ENCODE data around the gene MOB4.
A peak's percentile ranks its signal among the peaks of the same experiment; 100 is the strongest.

The MOB4 gene

GRCh38 chr2:197514754-197515153, 1.1 kb upstream of the MOB4 start:
- Histone ChIP-seq H3K4me1 (ENCODE audit: control insufficient read depth, insufficient read depth, low read depth, low read length) (peaks cover 1% of the 10 kb centered on the region), H2BK12ac (ENCODE audit: low read length in 2 of 2) (no peak overlapping the region), H2AK5ac (ENCODE audit: low read length, severe bottlenecking) (no peak overlapping the region), H4K8ac (ENCODE audit: low read length) (no peak overlapping the region), H3K27me3 (ENCODE audit: control insufficient read depth in 1 of 2, insufficient read depth in 1 of 2, low read length in 2 of 2) (no peaks in the 10 kb centered on the region), H2BK5ac (ENCODE audit: low read depth, low read length, poor library complexity, severe bottlenecking) (no peak overlapping the region), H3K4me2 (ENCODE audit: low read length, poor library complexity, severe bottlenecking) (peak overlapping the region; percentile 98), H2BK15ac (ENCODE audit: low read depth, poor library complexity, severe bottlenecking) (no peak overlapping the region), H4K91ac (ENCODE audit: low read length) (no peak overlapping the region), H2AFZ (ENCODE audit: low read depth, low read length) (no peak overlapping the region), H3K18ac (ENCODE audit: low read depth in 1 of 2, low read length in 2 of 2) (no peak overlapping the region), H3K36me3 (ENCODE audit: control insufficient read depth in 1 of 2, insufficient read depth in 2 of 2, low read depth in 1 of 2, low read length in 2 of 2) (no peaks in the 10 kb centered on the region), H3K4me3 (ENCODE audit: insufficient read depth in 1 of 2, low read depth in 1 of 2, low read length in 2 of 2) (peak overlapping the region in 1 of 2 experiments; percentile 96), H3K79me1 (replicated peaks; ENCODE audit: low read length, poor library complexity, severe bottlenecking) (peaks cover 1% of the 10 kb centered on the region), H3K9me3 (ENCODE audit: control insufficient read depth, low read length) (no peaks in the 10 kb centered on the region), H3K14ac (ENCODE audit: low read length in 2 of 2) (no peak overlapping the region), H2BK120ac (ENCODE audit: low read depth, low read length) (no peak overlapping the region), H3K9ac (ENCODE audit: low read length) (peak overlapping the region; percentile 96), H3K27ac (ENCODE audit: low read length, poor library complexity, severe bottlenecking) (peak overlapping the region; percentile 85), H3K23ac (ENCODE audit: low read length in 2 of 2) (no peak overlapping the region), H3K4ac (ENCODE audit: low read depth in 1 of 2, low read length in 2 of 2) (no peak overlapping the region)
- peak; percentile 28 for DNase-seq
- 70% methylated on average over 3 of the region's 3 CpGs for WGBS

GRCh38 chr2:197515315-197515738, 539 bp upstream of the MOB4 start:
- Histone ChIP-seq H3K27me3 (ENCODE audit: control insufficient read depth in 1 of 2, insufficient read depth in 1 of 2, low read length in 2 of 2) (no peaks in the 10 kb centered on the region), H3K9me3 (ENCODE audit: control insufficient read depth, low read length) (no peaks in the 10 kb centered on the region), H3K36me3 (ENCODE audit: control insufficient read depth in 1 of 2, insufficient read depth in 2 of 2, low read depth in 1 of 2, low read length in 2 of 2) (peaks cover 0 to 2% of the 10 kb centered on the region in 2 experiments), H2AFZ (ENCODE audit: low read depth, low read length) (peak overlapping the region; percentile 36), H3K4me1 (ENCODE audit: control insufficient read depth, insufficient read depth, low read depth, low read length) (peaks cover 1% of the 10 kb centered on the region), H2BK120ac (ENCODE audit: low read depth, low read length) (no peak overlapping the region), H2AK5ac (ENCODE audit: low read length, severe bottlenecking) (no peak overlapping the region), H2BK15ac (ENCODE audit: low read depth, poor library complexity, severe bottlenecking) (peak overlapping the region; percentile 52), H3K4ac (ENCODE audit: low read depth in 1 of 2, low read length in 2 of 2) (peak overlapping the region; percentile 51 to 60), H3K27ac (ENCODE audit: low read length, poor library complexity, severe bottlenecking) (peak overlapping the region; percentile 85), H3K9ac (ENCODE audit: low read length) (peak overlapping the region; percentile 96), H3K4me2 (ENCODE audit: low read length, poor library complexity, severe bottlenecking) (peak overlapping the region; percentile 98), H4K91ac (ENCODE audit: low read length) (peak overlapping the region; percentile 82), H3K79me1 (replicated peaks; ENCODE audit: low read length, poor library complexity, severe bottlenecking) (peaks cover 1% of the 10 kb centered on the region), H4K8ac (ENCODE audit: low read length) (peak overlapping the region; percentile 87), H3K14ac (ENCODE audit: low read length in 2 of 2) (peak overlapping the region in 1 of 2 experiments; percentile 35), H3K18ac (ENCODE audit: low read depth in 1 of 2, low read length in 2 of 2) (peak overlapping the region; percentile 92 to 97), H3K23ac (ENCODE audit: low read length in 2 of 2) (no peak overlapping the region), H3K4me3 (ENCODE audit: insufficient read depth in 1 of 2, low read depth in 1 of 2, low read length in 2 of 2) (peak overlapping the region; percentile 96 to 99), H2BK5ac (ENCODE audit: low read depth, low read length, poor library complexity, severe bottlenecking) (no peak overlapping the region), H2BK12ac (ENCODE audit: low read length in 2 of 2) (peak overlapping the region in 1 of 2 experiments; percentile 61)
- DNase-seq, result peak; percentile 65
- 2% methylated on average over 16 of the region's 16 CpGs for WGBS

GRCh38 chr2:197516393-197516761, 511 bp downstream of the MOB4 start:
- Histone ChIP-seq H3K27ac (ENCODE audit: low read length, poor library complexity, severe bottlenecking) (peak overlapping the region; percentile 9), H2BK12ac (ENCODE audit: low read length in 2 of 2) (no peak overlapping the region), H4K91ac (ENCODE audit: low read length) (peak overlapping the region; percentile 94), H3K36me3 (ENCODE audit: control insufficient read depth in 1 of 2, insufficient read depth in 2 of 2, low read depth in 1 of 2, low read length in 2 of 2) (peaks cover 0 to 5% of the 10 kb centered on the region in 2 experiments), H3K4ac (ENCODE audit: low read depth in 1 of 2, low read length in 2 of 2) (peak overlapping the region; percentile 75 to 99), H2BK120ac (ENCODE audit: low read depth, low read length) (no peak overlapping the region), H2BK15ac (ENCODE audit: low read depth, poor library complexity, severe bottlenecking) (no peak overlapping the region), H3K9ac (ENCODE audit: low read length) (peak overlapping the region; percentile 96), H3K4me2 (ENCODE audit: low read length, poor library complexity, severe bottlenecking) (peak overlapping the region; percentile 63), H3K79me1 (replicated peaks; ENCODE audit: low read length, poor library complexity, severe bottlenecking) (peaks cover 1% of the 10 kb centered on the region), H2AFZ (ENCODE audit: low read depth, low read length) (peak overlapping the region; percentile 91), H2BK5ac (ENCODE audit: low read depth, low read length, poor library complexity, severe bottlenecking) (peak overlapping the region; percentile 96), H3K23ac (ENCODE audit: low read length in 2 of 2) (peak overlapping the region; percentile 69 to 94), H3K9me3 (ENCODE audit: control insufficient read depth, low read length) (no peaks in the 10 kb centered on the region), H4K8ac (ENCODE audit: low read length) (peak overlapping the region; percentile 95), H3K27me3 (ENCODE audit: control insufficient read depth in 1 of 2, insufficient read depth in 1 of 2, low read length in 2 of 2) (no peaks in the 10 kb centered on the region), H3K4me1 (ENCODE audit: control insufficient read depth, insufficient read depth, low read depth, low read length) (peaks cover 1% of the 10 kb centered on the region), H3K14ac (ENCODE audit: low read length in 2 of 2) (peak overlapping the region in 1 of 2 experiments; percentile 100), H2AK5ac (ENCODE audit: low read length, severe bottlenecking) (peak overlapping the region; percentile 59), H3K4me3 (ENCODE audit: insufficient read depth in 1 of 2, low read depth in 1 of 2, low read length in 2 of 2) (peak overlapping the region; percentile 96 to 99), H3K18ac (ENCODE audit: low read depth in 1 of 2, low read length in 2 of 2) (peak overlapping the region; percentile 97 to 100)
- WGBS, result 0% methylated on average over 15 of the region's 17 CpGs
- peak; percentile 58 for DNase-seq

GRCh38 chr2:197517150-197517549, 1.3 kb downstream of the MOB4 start:
- no peaks in the 10 kb centered on the region for H3K27me3 ChIP-seq (ENCODE audit: control insufficient read depth in 1 of 2, insufficient read depth in 1 of 2, low read length in 2 of 2)
- H3K14ac ChIP-seq (ENCODE audit: low read length in 2 of 2), result no peak overlapping the region
- H3K18ac ChIP-seq (ENCODE audit: low read depth in 1 of 2, low read length in 2 of 2), result no peak overlapping the region
- no peaks in the 10 kb centered on the region for H3K9me3 ChIP-seq (ENCODE audit: control insufficient read depth, low read length)
- H3K4me1 ChIP-seq (ENCODE audit: control insufficient read depth, insufficient read depth, low read depth, low read length), result peaks cover 1% of the 10 kb centered on the region
- no peak overlapping the region for H3K23ac ChIP-seq (ENCODE audit: low read length in 2 of 2)
- H3K79me1 ChIP-seq (replicated peaks; ENCODE audit: low read length, poor library complexity, severe bottlenecking), result peaks cover 1% of the 10 kb centered on the region
- peak overlapping the region; percentile 63 for H3K4me2 ChIP-seq (ENCODE audit: low read length, poor library complexity, severe bottlenecking)
- H2BK12ac ChIP-seq (ENCODE audit: low read length in 2 of 2), result no peak overlapping the region
- H2BK5ac ChIP-seq (ENCODE audit: low read depth, low read length, poor library complexity, severe bottlenecking), result no peak overlapping the region
- no peak overlapping the region for H3K27ac ChIP-seq (ENCODE audit: low read length, poor library complexity, severe bottlenecking)
- peak overlapping the region in 1 of 2 experiments; percentile 96 for H3K4me3 ChIP-seq (ENCODE audit: insufficient read depth in 1 of 2, low read depth in 1 of 2, low read length in 2 of 2)
- H3K36me3 ChIP-seq (ENCODE audit: control insufficient read depth in 1 of 2, insufficient read depth in 2 of 2, low read depth in 1 of 2, low read length in 2 of 2), result peaks cover 0 to 5% of the 10 kb centered on the region in 2 experiments
- no peak overlapping the region for H4K8ac ChIP-seq (ENCODE audit: low read length)
- DNase-seq, result no peak
- no peak overlapping the region for H2BK15ac ChIP-seq (ENCODE audit: low read depth, poor library complexity, severe bottlenecking)
- peak overlapping the region; percentile 96 for H3K9ac ChIP-seq (ENCODE audit: low read length)
- no peak overlapping the region for H2AFZ ChIP-seq (ENCODE audit: low read depth, low read length)
- no peak overlapping the region for H3K4ac ChIP-seq (ENCODE audit: low read depth in 1 of 2, low read length in 2 of 2)
- H2BK120ac ChIP-seq (ENCODE audit: low read depth, low read length), result no peak overlapping the region
- 84% methylated on average over 2 of the region's 2 CpGs for WGBS
- no peak overlapping the region for H2AK5ac ChIP-seq (ENCODE audit: low read length, severe bottlenecking)
- no peak overlapping the region for H4K91ac ChIP-seq (ENCODE audit: low read length)
